GM12873 (cell line): Measurements from ENCODE around the gene FILIP1.

Experiments
- CTCF ChIP-seq: IDR thresholded peaks from 2 replicates; pipeline ENCODE4 v1.5.1; 2012; ENCODE audit warnings: low read depth, mild to moderate bottlenecking, moderate library complexity, low read length, control low read depth; ENCODE audit not compliant: insufficient read depth; ENCODE audit errors: missing control alignments

FILIP1 gene

GRCh38 chr6:75376347-75377024 lies 117.1 kb downstream of the FILIP1 start:
- TF ChIP-seq CTCF = no peak

GRCh38 chr6:75374961-75375400 lies 118.6 kb downstream of the FILIP1 start:
- no peak for TF ChIP-seq CTCF

- no peak for TF ChIP-seq CTCF
Measured at GRCh38 chr6:75372884-75373283, 120.7 kb downstream of the FILIP1 start.

- TF ChIP-seq CTCF = no peak
Measured at GRCh38 chr6:75370011-75370410, 123.6 kb downstream of the FILIP1 start.

- no peak for TF ChIP-seq CTCF
Measured at GRCh38 chr6:75368864-75369402, 124.7 kb downstream of the FILIP1 start.

GRCh38 chr6:75368151-75368779 lies 125.3 kb downstream of the FILIP1 start:
- peak; percentile 45 for TF ChIP-seq CTCF

GRCh38 chr6:75363304-75363703 lies 130.3 kb downstream of the FILIP1 start:
- TF ChIP-seq CTCF = no peak
